WERI-Rb-1 (cell line): ENCODE data around the gene TTLL7.

Experiments
- DNase-seq: peaks from one replicate; pipeline ENCODE4 v3.0.0-alpha.2; 2020
- H3K27ac ChIP-seq: fragments of 250-450 bp; sonication (Bioruptor Pico); 2 replicates; pipeline ENCODE4 v1.5.1; 2020; ENCODE audit warnings: mild to moderate bottlenecking, moderate library complexity
- H3K27me3 ChIP-seq: fragments of 250-450 bp; sonication (Bioruptor Pico); 2 replicates; pipeline ENCODE4 v1.5.1; 2021; ENCODE audit warnings: mild to moderate bottlenecking, low read depth, moderate library complexity; ENCODE audit not compliant: insufficient read depth, severe bottlenecking
- H3K36me3 ChIP-seq: fragments of 250-450 bp; sonication (Bioruptor Pico); 2 replicates; pipeline ENCODE4 v1.5.1; 2020; ENCODE audit warnings: mild to moderate bottlenecking, moderate library complexity
- H3K4me3 ChIP-seq: 2 replicates; pipeline ENCODE4 v1.5.1; 2011; ENCODE audit warnings: low read depth, mild to moderate bottlenecking, control low read depth, low read length
- H3K9me3 ChIP-seq: fragments of 250-450 bp; sonication (Bioruptor Pico); 2 replicates; pipeline ENCODE4 v1.5.1; 2021; ENCODE audit warnings: mild to moderate bottlenecking, moderate library complexity; ENCODE audit not compliant: severe bottlenecking
- TF ChIP-seq, protein P1 (sequence below): IDR thresholded peaks from 2 replicates; pipeline ENCODE4 v1.5.1; 2011; ENCODE audit warnings: low read depth, mild to moderate bottlenecking, control low read depth, inconsistent platforms, low read length

The TTLL7 gene

DNA sequence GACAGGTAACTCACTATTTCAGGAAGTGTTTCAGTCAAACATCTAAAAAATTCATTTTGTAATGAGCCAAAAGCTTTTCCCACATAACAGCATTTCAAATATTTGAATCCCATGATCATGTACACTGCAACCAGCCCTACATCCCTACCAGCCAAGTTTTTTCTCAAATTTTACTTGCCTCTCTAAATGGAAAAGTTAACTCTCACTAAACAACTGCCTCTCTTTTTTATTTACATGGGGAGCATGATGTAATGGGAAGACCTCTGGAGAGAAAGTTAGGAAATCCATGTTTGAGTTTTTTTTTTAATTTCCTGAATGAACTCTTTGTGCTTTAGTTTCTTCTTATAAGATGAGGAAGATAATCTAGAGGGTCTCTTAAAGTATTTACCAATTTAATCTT lies 70.5 kb downstream of the TTLL7 start:
- Histone ChIP-seq H3K9me3 (no peaks in the 10 kb centered on the region), H3K27me3 (no peaks in the 10 kb centered on the region), H3K27ac (no peak overlapping the region), H3K36me3 (peaks cover 20% of the 10 kb centered on the region), H3K4me3 (no peak overlapping the region)
- no peak for DNase-seq
- TF ChIP-seq, protein P1, sequence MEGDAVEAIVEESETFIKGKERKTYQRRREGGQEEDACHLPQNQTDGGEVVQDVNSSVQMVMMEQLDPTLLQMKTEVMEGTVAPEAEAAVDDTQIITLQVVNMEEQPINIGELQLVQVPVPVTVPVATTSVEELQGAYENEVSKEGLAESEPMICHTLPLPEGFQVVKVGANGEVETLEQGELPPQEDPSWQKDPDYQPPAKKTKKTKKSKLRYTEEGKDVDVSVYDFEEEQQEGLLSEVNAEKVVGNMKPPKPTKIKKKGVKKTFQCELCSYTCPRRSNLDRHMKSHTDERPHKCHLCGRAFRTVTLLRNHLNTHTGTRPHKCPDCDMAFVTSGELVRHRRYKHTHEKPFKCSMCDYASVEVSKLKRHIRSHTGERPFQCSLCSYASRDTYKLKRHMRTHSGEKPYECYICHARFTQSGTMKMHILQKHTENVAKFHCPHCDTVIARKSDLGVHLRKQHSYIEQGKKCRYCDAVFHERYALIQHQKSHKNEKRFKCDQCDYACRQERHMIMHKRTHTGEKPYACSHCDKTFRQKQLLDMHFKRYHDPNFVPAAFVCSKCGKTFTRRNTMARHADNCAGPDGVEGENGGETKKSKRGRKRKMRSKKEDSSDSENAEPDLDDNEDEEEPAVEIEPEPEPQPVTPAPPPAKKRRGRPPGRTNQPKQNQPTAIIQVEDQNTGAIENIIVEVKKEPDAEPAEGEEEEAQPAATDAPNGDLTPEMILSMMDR, result no peak

DNA sequence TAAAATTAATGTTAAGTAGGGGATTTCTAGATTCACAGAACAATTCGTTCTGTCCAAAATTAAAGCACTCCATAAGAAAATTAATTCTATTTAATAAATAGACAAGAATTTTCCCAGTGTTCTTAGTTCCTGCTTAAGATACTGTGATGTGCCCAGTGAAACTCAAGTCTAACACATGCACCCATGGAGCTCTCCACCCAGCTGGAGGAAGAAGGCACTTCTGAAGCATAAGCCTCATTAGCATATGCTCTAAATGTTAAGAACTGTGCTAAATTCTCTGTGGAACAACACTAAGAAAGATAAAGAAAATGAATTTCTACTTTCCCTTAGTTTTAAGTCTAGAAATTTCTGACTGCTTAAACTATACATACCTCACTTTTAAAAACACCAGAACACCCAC lies 71.2 kb downstream of the TTLL7 start:
- Histone ChIP-seq H3K36me3 (peaks cover 20% of the 10 kb centered on the region), H3K27me3 (no peaks in the 10 kb centered on the region), H3K4me3 (no peak overlapping the region), H3K9me3 (no peaks in the 10 kb centered on the region), H3K27ac (no peak overlapping the region)
- no peak for DNase-seq
- TF ChIP-seq, protein P1, result no peak

DNA sequence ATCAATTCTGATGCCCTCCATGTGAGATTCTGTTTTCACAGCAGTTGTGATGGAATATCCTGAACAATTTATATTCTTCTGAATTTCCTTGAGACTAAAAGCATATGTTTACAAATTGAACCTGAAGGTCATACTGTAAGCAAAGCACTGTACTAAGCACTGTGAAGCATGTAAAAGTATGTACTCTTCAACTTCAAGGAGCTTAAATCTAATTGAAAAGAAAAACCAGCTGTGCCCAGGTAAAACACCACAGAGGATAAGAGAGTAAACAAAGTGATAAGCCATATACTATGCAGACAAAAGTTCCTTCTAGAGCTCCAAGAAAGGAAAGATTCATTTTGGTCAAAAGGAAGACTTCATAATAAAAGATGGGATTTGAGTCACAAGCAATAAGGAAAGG lies 71.9 kb downstream of the TTLL7 start:
- Histone ChIP-seq H3K27ac (no peak overlapping the region), H3K27me3 (no peaks in the 10 kb centered on the region), H3K4me3 (no peak overlapping the region), H3K36me3 (peaks cover 22% of the 10 kb centered on the region), H3K9me3 (no peaks in the 10 kb centered on the region)
- TF ChIP-seq, protein P1, result no peak
- no peak for DNase-seq

DNA sequence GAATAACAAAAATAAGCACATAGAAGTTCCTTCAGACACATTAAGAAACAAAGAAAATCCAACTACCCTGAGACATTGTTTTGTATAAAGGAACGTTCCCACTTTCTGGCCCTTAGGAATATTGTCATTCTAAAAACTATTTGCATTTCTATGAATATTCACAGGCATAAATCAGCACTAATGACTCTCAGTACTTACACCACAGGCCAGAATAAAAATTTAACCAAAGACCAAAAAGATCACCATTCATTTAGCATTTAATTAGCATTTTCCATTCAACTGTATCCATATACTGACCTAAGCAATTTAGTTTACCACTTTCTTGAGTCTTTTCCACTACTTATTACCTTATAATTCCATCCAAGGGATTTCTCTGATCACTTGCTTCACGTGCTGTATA lies 75.4 kb downstream of the TTLL7 start:
- DNase-seq, result no peak
- TF ChIP-seq, protein P1, result no peak
- Histone ChIP-seq H3K27me3 (no peaks in the 10 kb centered on the region), H3K9me3 (no peaks in the 10 kb centered on the region), H3K4me3 (no peak overlapping the region), H3K27ac (no peak overlapping the region), H3K36me3 (peaks cover 37% of the 10 kb centered on the region)

DNA sequence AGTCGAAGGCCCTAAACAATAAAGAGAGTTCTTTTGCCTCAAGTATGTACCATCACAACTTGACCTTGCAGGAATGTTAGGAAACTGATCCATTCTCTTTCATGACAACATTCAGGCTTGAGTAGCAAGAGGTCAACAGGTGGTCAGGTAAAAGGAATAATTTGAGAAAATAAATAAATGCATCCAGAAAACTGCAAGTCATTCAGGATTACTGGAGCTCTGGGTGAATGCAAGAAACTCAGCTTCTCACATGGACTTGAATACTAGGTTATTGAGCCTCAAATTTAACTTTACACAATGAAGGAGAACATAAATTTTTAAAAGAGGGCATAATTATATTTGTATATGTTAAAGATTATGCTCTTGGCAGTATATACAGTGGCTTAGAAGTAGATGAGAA lies 76.5 kb downstream of the TTLL7 start:
- Histone ChIP-seq H3K27ac (no peak overlapping the region), H3K36me3 (peaks cover 38% of the 10 kb centered on the region), H3K4me3 (no peak overlapping the region), H3K27me3 (no peaks in the 10 kb centered on the region), H3K9me3 (no peaks in the 10 kb centered on the region)
- TF ChIP-seq, protein P1, result no peak
- no peak for DNase-seq

DNA sequence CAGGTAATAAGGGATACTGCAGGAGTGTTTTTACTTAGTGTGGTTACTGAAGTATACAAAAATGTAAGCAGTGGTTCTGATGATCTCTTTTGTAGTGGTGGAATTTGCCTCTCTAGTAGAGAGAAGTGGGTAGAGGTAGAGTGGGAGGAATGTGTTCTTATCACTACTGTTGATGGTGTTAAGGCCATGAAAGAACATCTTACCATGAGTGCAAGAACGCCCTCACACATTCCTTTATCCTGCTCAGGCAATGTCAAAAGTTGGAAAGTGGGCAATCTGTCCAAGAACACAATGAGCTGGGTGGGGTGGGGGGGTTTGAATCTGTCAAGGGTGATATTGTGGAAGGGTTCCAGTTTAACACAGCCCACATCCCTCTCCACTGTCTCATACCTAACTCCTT lies 78.6 kb downstream of the TTLL7 start:
- peaks cover 35% of the 10 kb centered on the region for H3K36me3 ChIP-seq
- no peaks in the 10 kb centered on the region for H3K27me3 ChIP-seq
- no peak for DNase-seq
- no peak overlapping the region for H3K4me3 ChIP-seq
- TF ChIP-seq, protein P1, result no peak
- no peaks in the 10 kb centered on the region for H3K9me3 ChIP-seq
- H3K27ac ChIP-seq, result no peak overlapping the region
